ENCODE measurements around the gene NMNAT1.
"Not testable (repeated sequence)": the region's sequence is repeated elsewhere in the genome, so short reads cannot be mapped to it uniquely, and the experiment has no call there.

NMNAT1 gene

GRCh38 chr1:9922342-9922741 lies 20.9 kb upstream of the NMNAT1 start:
- no peak for DNase-seq

GRCh38 chr1:9927259-9927658 lies 16.0 kb upstream of the NMNAT1 start:
- DNase-seq = no peak

GRCh38 chr1:9929431-9930385 lies 13.6 kb upstream of the NMNAT1 start:
- DNase-seq = no peak

GRCh38 chr1:9942399-9942938 lies 806 bp upstream of the NMNAT1 start:
- DNase-seq = peak; percentile 74

GRCh38 chr1:9946315-9946714 lies 3.0 kb downstream of the NMNAT1 start:
- no peak for DNase-seq

- DNase-seq = no peak
Observed at GRCh38 chr1:9957726-9958125, 14.5 kb downstream of the NMNAT1 start.

GRCh38 chr1:9960011-9960410 lies 16.7 kb downstream of the NMNAT1 start:
- DNase-seq = no peak

GRCh38 chr1:9960706-9961562 lies 17.7 kb downstream of the NMNAT1 start:
- DNase-seq = no peak

GRCh38 chr1:9984253-9984652 lies 41.0 kb downstream of the NMNAT1 start:
- DNase-seq = no peak

GRCh38 chr1:9985001-9985400 lies 41.7 kb downstream of the NMNAT1 start:
- DNase-seq = no peak

GRCh38 chr1:9989773-9990172 lies 46.5 kb downstream of the NMNAT1 start:
- no peak for DNase-seq

GRCh38 chr1:9990944-9991343 lies 47.7 kb downstream of the NMNAT1 start:
- peak; percentile 38 for DNase-seq

- DNase-seq = no peak
Observed at GRCh38 chr1:9992910-9993309, 49.6 kb downstream of the NMNAT1 start.

- DNase-seq = no peak
Observed at GRCh38 chr1:9993561-9994075, 50.3 kb downstream of the NMNAT1 start.

- no peak for DNase-seq
Observed at GRCh38 chr1:9996624-9997582, 53.6 kb downstream of the NMNAT1 start, which contains the start of gene RBP7. TSS of gene RBP7 (plus strand) at chr1:9997228. CDS start at chr1:9997259, 31 bp downstream.

- no peak for DNase-seq
Observed at GRCh38 chr1:10001016-10001665, 57.9 kb downstream of the NMNAT1 start.

GRCh38 chr1:10005248-10005647 lies 62.0 kb downstream of the NMNAT1 start:
- not testable (repeated sequence) for DNase-seq

- peak; percentile 34 for DNase-seq
Observed at GRCh38 chr1:10007169-10007568, 63.9 kb downstream of the NMNAT1 start.

- no peak for DNase-seq
Observed at GRCh38 chr1:10014016-10014415, 70.7 kb downstream of the NMNAT1 start.

GRCh38 chr1:10019561-10019960 lies 76.3 kb downstream of the NMNAT1 start:
- DNase-seq = no peak

GRCh38 chr1:10020086-10020485 lies 76.8 kb downstream of the NMNAT1 start:
- no peak for DNase-seq
